Measurements from ENCODE around the gene N4BP2.

DNA sequence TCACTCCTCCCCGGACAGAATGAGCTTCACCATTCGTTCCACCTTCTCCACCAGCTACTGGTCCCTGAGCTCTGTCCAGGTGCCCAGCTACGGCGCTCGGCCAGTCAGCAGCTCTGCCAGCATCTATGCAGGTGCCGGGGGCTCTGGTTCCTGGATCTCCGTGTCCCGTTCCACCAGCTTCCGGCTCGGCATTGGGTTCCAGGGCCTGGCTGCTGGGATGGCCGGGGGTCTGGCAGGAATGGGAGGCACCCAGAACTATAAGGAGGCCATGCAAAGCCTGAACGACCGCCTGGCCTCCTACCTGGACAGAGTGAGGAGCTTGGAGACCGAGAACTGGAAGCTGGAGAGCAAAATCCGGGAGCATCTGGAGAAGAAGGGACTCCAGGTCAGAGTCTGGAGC lies 36.4 kb upstream of the N4BP2 start:
- TF ChIP-seq, protein P1, sequence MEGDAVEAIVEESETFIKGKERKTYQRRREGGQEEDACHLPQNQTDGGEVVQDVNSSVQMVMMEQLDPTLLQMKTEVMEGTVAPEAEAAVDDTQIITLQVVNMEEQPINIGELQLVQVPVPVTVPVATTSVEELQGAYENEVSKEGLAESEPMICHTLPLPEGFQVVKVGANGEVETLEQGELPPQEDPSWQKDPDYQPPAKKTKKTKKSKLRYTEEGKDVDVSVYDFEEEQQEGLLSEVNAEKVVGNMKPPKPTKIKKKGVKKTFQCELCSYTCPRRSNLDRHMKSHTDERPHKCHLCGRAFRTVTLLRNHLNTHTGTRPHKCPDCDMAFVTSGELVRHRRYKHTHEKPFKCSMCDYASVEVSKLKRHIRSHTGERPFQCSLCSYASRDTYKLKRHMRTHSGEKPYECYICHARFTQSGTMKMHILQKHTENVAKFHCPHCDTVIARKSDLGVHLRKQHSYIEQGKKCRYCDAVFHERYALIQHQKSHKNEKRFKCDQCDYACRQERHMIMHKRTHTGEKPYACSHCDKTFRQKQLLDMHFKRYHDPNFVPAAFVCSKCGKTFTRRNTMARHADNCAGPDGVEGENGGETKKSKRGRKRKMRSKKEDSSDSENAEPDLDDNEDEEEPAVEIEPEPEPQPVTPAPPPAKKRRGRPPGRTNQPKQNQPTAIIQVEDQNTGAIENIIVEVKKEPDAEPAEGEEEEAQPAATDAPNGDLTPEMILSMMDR (IDR thresholded peaks at IDR 0.05) = no peak
- TF ChIP-seq POLR2A (IDR thresholded peaks at IDR 0.05) = no peak

Data from breast epithelium (tissue), 3 donors.